Panc1 (cell line): ENCODE data around the gene ESYT2. TPM values are rescaled to one million over a fixed set of nuclear protein-coding genes. Genes with fewer than 3 reads are reported as not detected.

ENCODE experiments used
- ATAC-seq: fragments of 200-7000 bp; cut with Tn5 transposase; 2 replicates; pipeline ENCODE4 v1.9.1; 2020; ENCODE audit warnings: mild to moderate bottlenecking, moderate library complexity
- BruUV-seq: library from RNA; stranded (reverse); fragments of 400-500 nt; replicated peaks from 2 replicates; lab custom pipeline; 2021; lab: Mats Ljungman, UMichigan
- CTCF ChIA-PET: fragments of 300-600 bp; sonication (Branson Sonifier 250); formaldehyde crosslinking; loops from one replicate; lab custom pipeline; 2022; ENCODE audit warnings: antibody characterized with exemption; lab: Charles Lee
- POLR2A ChIA-PET: fragments of 300-600 bp; sonication (Branson Sonifier 250); formaldehyde crosslinking; loops from one replicate; lab custom pipeline; 2022; ENCODE audit warnings: antibody characterized with exemption; lab: Charles Lee
- DNase-seq: peaks from one replicate; pipeline ENCODE4 v3.0.0-alpha.2; 2010; ENCODE audit warnings: low read depth, low spot score
- H3K27ac ChIP-seq: 2 replicates; pipeline ENCODE4 v1.5.1; 2011; ENCODE audit warnings: mild to moderate bottlenecking, low read length, inconsistent platforms
- H3K27me3 ChIP-seq: fragments of 200-500 bp; sonication (Bioruptor generic); 2 replicates; pipeline ENCODE4 v1.6.0; 2014; ENCODE audit warnings: low read length, inconsistent platforms; ENCODE audit not compliant: control insufficient read depth, insufficient read depth
- H3K36me3 ChIP-seq: fragments of 200-500 bp; sonication (Bioruptor generic); 2 replicates; pipeline ENCODE4 v1.5.1; 2014; ENCODE audit warnings: inconsistent platforms, mild to moderate bottlenecking, low read length, moderate library complexity; ENCODE audit not compliant: control insufficient read depth, insufficient read depth
- H3K4me1 ChIP-seq: 2 replicates; pipeline ENCODE4 v1.5.1; 2011; ENCODE audit warnings: inconsistent platforms, mild to moderate bottlenecking, low read length, moderate library complexity; ENCODE audit not compliant: control insufficient read depth, insufficient read depth
- H3K4me3 ChIP-seq, 2 experiments: 2 replicates each; pipeline ENCODE4 v1.5.1; 2011 to 2012; ENCODE audit warnings: low read depth in 2 of 2, low read length in 2 of 2, mild to moderate bottlenecking in 2 of 2, inconsistent platforms in 1 of 2, moderate library complexity in 1 of 2
- H3K9me3 ChIP-seq: fragments of 200-500 bp; sonication (Bioruptor generic); 2 replicates; pipeline ENCODE4 v1.5.1; 2014; ENCODE audit warnings: low read depth, mild to moderate bottlenecking, inconsistent platforms, low read length, moderate library complexity; ENCODE audit not compliant: control insufficient read depth, insufficient read depth
- CTCF ChIP-seq: fragments of 450-650 bp; IDR thresholded peaks from 2 replicates; pipeline ENCODE4 v1.5.1; 2017; ENCODE audit warnings: mild to moderate bottlenecking
- POLR2AphosphoS5 ChIP-seq: IDR thresholded peaks from 2 replicates; pipeline ENCODE4 v1.6.1; 2012; ENCODE audit warnings: mild to moderate bottlenecking, low read depth, low read length, moderate library complexity
- REST ChIP-seq, 2 experiments: IDR thresholded peaks; 2 replicates each; pipeline ENCODE4 v1.6.1; 2011 to 2012; ENCODE audit warnings: low read depth in 2 of 2, control low read depth in 1 of 2, low read length in 1 of 2, mild to moderate bottlenecking in 1 of 2, moderate library complexity in 1 of 2; ENCODE audit not compliant: insufficient read depth in 1 of 2
- SIN3A ChIP-seq: IDR thresholded peaks from 2 replicates; pipeline ENCODE4 v1.6.1; 2012; ENCODE audit warnings: low read depth, mild to moderate bottlenecking, low read length, moderate library complexity, borderline replicate concordance; ENCODE audit not compliant: insufficient read depth
- TCF7L2 ChIP-seq: IDR thresholded peaks from 2 replicates; pipeline ENCODE4 v1.6.1; 2011; ENCODE audit warnings: mild to moderate bottlenecking, low read depth, low read length, inconsistent platforms
- in situ Hi-C: cut with HindIII; loops from 2 replicates; pipeline ENCODE4 v1.10.0; 2016; ENCODE audit warnings: low sequenced_read_pairs, low pct_unique_long_range_greater_than_20kb
- intact Hi-C: fragments of 100-400 bp; cut with micrococcal nuclease; formaldehyde crosslinking; loops from one replicate; pipeline ENCODE4 v1.10.0; 2022; ENCODE audit not compliant: unreplicated experiment
- total RNA-seq: library from RNA; stranded (reverse); gene quantifications from one replicate; pipeline ENCODE4 v1.2.1, GENCODE V29; 2021; ENCODE audit not compliant: unreplicated experiment

ESYT2 gene
- total RNA-seq, 1 experiment from 2014 or later, result 92.7 TPM

DNA sequence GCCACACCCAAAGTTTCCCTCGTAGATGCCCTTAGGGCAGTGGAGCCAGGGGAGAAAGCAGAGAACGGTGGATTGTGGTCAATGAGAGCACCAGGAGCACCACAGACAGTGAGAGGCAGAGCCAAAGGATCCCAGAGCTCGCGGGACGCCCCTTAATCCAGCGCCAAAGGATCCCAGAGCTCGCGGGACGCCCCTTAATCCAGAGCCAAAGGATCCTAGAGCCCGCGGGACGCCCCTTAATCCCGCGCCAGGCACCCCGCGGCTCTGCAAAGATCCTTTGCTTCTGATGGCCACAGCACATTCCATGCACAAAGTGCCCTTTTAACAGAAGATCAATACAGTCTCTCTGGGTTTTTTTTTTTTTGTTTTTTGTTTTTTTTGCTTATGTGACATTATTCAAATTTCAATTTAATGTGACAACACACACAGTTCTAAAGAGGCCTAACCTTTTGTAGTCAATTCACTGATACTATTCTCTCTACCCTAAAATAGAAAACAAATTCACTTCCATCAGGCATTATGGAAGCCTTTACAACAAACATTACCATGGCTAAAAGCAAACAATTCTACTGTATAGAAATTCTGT, 71.8 kb downstream of the ESYT2 start:
- POLR2A ChIA-PET, result interaction anchor here (1.2 kb wide), 1 partner anchor 8 kb away, joined by 3 read pairs; no protein-coding TSS in a partner anchor
- CTCF ChIA-PET, result no interaction called here
- TF ChIP-seq SIN3A (no peak), CTCF (no peak), POLR2AphosphoS5 (no peak), REST (IDR thresholded peaks at IDR 0.05; ENCODE audit: insufficient read depth in 1 of 2, low read depth in 2 of 2, low read length in 1 of 2) (no peak), TCF7L2 (no peak)
- in situ Hi-C loops (no loop called here), intact Hi-C loops (no loop called here)
- Histone ChIP-seq H3K9me3 (no peaks in the 10 kb centered on the region), H3K27me3 (no peaks in the 10 kb centered on the region), H3K4me3 (no peak overlapping the region), H3K36me3 (peaks cover 16% of the 10 kb centered on the region), H3K27ac (no peak overlapping the region), H3K4me1 (no peaks in the 10 kb centered on the region)
- DNase-seq (no peak), ATAC-seq (no peak)
- TSS peak; percentile 45 for BruUV-seq

DNA sequence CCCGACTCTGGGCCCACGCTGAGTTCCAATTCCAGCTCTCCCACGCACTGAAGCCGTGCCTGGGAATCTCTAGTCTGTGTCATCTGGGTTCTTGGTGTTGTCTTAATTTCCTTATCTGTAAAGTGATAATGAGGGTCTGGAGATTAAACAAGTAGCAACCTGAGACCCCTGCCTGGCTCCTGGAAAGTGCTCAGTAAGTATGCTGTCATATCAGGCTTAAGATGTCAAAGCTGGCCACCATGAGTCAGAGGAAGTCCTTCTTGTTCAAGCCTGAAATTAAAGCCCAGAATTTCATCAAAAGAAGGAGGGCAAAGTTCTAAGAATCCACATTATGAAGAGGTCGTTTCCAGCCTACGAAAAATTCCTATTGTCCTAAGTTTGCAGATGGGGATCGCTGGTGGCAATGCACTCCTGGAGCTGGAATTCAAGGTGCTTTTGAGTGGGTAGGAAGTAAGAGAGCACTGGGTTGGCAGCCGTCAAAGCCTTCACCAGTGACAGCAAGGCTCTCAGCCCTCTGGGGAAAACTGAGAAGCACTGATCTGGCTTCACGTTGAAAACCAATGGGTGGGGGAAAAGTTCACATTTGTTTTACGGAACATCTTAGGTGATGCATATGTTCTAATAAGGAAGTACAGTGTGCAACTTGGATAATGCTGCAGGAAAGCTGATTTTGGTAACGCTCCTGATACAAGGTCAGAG, 74.4 kb downstream of the ESYT2 start:
- H3K4me3 ChIP-seq, result no peak overlapping the region
- no TSS peak for BruUV-seq
- H3K36me3 ChIP-seq, result peaks cover 22% of the 10 kb centered on the region
- ATAC-seq (no peak), DNase-seq (no peak)
- no peaks in the 10 kb centered on the region for H3K27me3 ChIP-seq
- intact Hi-C loops, result no loop called here
- no peak overlapping the region for H3K27ac ChIP-seq
- no peaks in the 10 kb centered on the region for H3K9me3 ChIP-seq
- no peaks in the 10 kb centered on the region for H3K4me1 ChIP-seq
- ChIA-PET CTCF (no interaction called here), POLR2A (no interaction called here)
- in situ Hi-C loops, result no loop called here
- TF ChIP-seq SIN3A, result no peak
- no peak for TF ChIP-seq REST (IDR thresholded peaks at IDR 0.05; ENCODE audit: insufficient read depth in 1 of 2, low read depth in 2 of 2, low read length in 1 of 2)
